HG02981 (cell line): Measurements from ENCODE around the gene HAO1.
"Not testable (repeated sequence)": the region's sequence is repeated elsewhere in the genome, so short reads cannot be mapped to it uniquely, and the experiment has no call there.

Experiments
- ATAC-seq: cut with Tn5 transposase; IDR thresholded peaks from one replicate; pipeline ENCODE4 v1.9.1; 2021; ENCODE audit warnings: mild to moderate bottlenecking, moderate library complexity; ENCODE audit not compliant: unreplicated experiment

HAO1 gene

DNA sequence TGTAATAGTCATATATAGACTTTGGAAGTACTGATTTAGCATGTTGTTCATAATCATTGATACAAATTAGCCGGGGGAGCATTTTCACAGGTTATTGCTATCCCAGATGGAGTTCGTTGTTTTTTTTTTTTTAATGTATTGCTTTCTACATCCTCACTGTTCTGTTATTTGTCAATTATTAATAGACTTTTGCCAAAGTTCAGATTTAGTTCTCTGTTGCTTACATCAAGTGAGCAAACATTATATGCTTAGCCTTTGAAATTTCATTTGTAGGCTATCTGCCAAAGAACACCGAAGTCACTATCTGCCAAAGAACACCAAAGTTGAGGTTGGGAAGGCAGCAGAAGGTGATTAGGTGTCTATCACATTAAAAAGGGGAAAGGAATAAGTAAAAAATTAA is at the start of gene HAO1:
TSS of gene HAO1 (minus strand) at position 118 of the 400 bp plus-strand sequence. CDS start at position 82, 36 bp downstream.
- no peak for ATAC-seq

DNA sequence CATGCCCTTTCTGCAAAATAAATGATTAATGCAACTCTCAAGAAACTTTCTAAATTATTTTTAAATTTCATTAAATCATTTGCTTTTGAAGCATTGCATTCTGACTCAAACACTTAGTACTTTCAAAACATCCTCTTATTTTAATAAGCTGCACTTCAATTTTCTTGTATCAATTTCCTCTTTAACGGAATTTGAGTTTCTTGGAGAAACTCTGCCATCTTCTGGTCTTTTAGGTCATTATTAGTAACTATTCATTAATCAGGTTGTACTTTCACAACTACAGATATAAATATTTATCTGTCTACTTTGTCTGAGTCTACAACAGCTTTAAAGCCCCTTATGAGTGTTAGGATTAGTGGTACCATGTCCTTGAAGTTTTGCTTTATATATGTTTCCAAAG is 49.1 kb upstream of the HAO1 start:
- ATAC-seq, result no peak

DNA sequence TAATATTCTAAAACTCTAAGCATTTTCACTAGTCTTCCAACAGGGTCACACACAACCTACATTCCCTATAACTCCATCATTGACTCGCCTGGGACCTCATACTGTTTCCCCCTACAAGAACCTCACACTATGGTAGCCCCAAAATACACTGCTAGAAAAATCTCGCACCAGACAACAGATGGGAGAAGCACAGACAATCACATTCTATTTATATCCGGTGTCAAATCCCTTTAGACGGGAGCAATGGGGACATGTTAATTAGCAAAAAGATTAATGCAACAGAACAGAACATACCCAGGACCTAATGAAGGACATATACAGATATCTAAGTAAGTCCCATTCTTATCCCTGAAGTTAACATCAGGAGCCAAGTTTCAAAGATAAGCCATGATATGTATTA is 45.7 kb upstream of the HAO1 start:
- no peak for ATAC-seq

DNA sequence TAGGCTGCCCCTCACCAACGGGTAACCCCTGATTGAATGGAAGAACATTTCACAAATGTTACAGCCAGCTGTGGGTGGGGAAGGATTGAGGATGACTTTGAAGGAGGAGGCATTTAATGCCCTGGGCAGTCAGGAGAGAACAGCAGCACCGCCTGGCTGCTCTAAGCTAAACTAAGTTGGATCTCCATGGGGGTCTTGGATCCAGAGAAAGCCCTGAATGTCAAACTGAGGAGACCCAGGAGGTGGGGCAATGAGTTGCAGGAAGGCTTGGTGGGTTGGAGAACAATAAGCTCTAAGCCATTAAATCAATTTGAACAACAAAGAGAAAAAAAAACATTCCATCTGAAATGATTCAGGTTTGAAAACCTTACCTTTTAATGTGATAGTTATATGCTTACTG is 43.9 kb upstream of the HAO1 start:
- no peak for ATAC-seq

DNA sequence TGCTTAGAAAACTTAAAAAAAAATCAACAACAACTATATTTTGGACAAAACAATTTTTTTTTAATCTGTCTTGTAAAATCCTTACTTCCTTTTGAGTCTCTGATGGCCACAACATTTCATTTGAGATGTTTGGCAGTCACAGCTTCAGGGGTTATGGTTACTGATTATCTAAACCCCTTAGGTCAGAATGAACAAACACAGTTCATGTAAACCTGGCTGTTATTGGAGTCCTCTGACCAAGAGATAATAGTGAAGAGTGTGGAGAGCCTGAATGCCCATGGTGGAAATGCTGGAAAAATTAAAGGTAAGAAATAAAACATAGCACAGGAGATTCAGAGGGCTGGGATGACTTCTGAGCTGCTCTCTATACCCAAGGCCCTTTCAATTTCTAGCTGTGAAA is 41.1 kb upstream of the HAO1 start:
- no peak for ATAC-seq

DNA sequence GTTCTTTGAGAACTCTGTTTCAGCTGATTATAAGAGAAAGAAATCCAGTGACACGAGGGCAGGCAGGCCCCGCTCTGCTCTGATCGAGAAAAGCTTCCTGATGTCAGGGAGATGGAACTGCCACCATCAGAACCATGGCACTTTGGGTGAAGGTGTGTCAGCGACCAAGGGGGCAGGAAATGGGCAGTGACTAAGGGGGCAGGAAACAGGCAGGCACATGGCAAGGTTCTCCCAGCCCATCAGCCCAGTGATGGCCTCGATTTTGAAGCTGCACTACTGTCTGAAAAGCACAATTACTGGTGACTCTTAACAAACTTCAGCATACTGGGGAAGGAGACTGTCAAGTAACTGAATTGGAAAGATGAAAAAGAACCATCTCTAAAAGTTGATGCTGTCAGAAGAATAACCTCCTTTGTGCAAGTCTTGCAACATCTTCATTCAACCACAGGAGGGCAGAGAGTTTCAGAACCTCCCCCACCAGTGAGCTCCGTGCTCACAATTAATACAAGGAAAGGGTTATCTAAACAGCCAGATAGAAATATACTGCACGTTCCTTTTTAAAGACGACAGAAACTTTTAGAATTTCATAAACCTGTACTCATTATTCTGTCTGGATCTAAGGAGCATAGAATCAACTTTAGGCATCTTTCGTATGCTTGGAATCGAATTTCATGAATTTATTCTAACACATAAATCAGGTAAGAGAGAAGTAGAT is 40.2 kb upstream of the HAO1 start:
- peak; percentile 78 for ATAC-seq

DNA sequence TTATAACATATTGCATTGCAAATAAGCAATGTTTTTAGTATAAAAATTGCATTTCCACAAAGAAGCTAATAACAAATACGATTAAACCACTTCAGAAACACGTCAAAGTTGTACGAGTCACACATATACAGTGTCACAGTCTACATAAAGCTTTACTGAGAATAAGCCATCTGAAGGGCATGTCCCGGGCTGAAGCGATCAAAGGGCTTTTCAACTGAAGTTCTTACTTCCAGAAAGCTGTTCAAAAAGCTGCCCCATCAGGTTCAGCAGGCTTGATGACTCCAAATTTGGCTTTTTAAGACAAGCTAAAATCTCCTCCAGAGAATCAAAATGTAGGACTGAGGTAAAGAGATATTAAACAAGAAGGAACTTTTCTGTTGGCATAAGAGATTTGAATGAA is 37.5 kb upstream of the HAO1 start:
- no peak for ATAC-seq

DNA sequence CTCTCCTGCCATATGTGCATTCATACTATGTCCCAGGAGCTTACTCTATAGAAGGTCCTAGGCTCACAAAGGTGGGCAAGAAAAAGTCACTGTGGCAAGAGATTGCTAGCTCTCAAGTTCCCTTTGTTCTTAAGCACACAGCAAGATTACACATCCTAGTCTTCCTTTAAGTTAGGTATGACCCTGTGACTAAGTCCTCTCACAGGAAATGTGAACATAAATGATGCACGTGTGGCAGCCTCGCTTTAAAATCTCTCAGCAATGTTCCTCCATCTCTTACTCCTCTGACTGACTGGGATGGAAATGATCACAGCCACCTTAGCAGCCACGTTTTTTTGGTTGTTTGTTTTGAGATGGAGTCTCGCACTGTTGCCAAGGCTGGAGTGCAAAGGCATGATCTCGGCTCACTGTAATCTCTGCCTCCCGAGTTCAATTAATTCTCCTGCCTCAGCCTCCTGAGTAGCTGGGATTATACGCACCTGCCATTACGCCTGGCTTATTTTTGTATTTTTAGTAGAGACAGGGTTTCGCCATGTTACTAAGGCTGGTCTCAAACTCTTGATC is 35.7 kb upstream of the HAO1 start:
- ATAC-seq, result no peak

DNA sequence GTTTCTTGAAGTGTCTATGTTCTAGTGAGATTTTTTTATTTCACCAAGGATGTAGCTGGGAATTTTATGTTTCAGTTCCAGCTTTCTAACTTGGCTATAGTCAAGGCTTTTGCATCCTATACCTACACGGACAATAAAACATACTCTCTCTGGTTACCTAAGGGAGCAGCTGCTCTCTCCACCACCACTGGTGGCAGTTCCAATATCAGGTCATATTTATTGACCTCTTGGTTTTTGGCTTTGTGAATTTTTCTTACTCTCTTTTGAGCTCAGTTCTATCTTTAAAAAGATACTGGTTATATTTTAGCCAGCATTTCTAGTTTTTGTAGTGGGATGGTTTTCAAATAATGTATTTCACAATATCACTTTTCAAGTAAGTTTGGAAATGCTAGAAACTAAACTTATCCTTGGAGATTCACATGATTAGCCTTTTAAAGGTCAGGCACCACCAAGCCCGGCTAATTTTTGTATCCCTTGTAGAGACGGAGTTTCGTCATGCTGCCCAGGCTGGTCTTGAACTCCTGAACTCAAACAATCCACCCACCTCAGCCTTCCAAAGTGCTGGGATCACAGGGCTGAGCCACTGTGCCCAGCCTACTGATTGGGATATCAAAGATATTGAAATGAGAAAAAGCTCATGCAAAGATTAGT is 34.7 kb upstream of the HAO1 start:
- no peak for ATAC-seq

DNA sequence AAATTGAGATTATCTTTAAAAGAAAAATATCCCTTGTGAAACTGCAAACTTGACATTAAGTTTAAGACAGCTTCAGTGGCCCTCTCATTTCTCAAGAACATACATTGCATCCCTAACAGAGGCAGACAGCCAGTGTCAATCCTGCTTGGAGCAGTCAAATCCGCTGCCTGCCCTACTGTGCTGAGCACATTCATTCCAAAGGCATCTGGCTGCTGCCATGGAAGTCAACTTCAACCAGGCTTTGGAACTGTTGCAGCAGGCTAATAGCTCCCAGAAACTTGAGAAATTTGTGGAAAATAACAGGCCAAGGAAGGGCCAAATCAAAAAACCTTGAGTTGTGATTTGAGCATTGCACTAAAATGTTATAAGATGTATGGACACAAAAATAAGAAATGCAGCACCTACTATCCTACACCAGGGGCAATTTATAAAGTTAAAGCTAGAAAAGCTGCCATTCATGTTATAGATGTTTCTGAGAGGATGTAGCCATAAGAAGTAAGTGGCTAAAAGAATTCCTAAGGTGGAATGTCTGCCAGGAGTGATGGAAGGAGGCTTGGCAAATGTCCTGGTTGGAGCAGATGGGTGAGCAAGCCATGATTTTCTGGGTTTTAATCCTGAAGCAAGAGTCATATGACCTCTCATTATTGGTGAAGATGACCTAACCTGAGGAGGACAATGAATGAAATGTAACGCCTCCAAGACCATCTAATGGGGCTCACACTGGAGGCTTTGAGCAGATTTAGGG is 31.4 kb upstream of the HAO1 start:
- ATAC-seq, result no peak

DNA sequence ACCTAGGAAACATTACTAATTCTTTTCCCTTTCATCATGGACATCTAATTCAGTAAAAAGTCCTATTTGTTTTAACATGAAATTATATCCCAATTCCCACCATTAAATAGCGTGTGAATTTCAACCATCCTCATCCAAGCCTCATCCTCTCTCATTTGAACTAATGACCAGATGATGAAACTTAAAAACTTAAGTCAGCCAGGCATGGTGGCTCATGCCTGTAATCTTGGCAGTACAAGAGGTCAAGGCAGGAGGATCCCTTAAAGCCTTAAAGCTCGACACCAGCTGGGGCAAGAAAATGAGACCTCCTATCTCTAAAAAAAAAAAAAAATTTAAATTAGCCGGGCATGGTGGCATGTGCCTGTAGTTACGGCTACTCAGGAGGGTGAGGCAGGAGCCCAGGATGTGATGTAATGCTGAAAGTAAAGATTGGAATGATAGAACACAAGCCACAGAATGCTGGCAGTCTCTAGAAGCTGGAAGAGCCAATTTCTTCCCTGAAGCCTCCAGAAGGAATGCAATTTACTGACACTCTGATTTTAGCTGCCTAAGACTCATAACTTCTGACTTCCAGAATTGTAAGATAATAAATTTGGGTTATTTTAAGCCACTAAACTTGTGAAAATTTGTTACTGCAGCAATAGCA is 27.1 kb upstream of the HAO1 start:
- no peak for ATAC-seq

DNA sequence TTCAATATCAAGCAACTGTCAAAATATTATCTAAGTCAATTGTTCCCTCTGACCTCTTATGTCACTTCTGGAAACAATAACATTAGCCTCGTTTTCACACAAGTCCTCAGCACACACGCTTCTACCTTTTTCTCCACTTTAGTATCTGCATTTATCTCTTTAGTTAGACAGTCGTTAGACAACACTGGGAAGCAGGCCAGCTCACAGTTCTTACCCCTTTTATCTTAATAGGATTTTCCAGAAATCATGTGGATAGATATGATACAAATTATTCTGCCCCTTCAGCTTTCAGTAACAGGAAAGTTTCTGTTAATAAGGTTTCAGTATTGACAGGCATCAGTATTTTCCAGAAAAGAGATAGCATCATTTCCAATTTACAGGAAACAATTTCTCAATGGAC is 25.9 kb upstream of the HAO1 start:
- ATAC-seq, result no peak

DNA sequence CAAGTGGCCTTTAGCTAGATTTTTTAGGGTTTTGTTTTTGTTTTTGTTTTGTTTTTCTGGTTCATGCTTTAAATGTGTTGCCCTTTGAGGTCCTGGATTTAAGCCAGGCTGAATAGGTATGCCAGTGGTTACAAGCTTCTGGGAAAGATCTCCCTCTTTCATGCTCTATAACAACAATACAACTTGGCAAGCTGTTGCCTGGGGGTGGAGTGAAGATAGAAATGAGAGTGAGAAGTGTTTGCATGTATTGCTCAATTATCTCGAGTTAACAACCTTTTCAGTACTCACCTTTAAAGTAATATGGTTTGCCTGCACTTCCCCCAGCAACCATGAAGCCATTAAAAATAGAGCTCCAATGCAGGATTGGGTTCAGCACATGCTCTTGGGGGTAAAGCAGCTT is 19.2 kb upstream of the HAO1 start:
- no peak for ATAC-seq

DNA sequence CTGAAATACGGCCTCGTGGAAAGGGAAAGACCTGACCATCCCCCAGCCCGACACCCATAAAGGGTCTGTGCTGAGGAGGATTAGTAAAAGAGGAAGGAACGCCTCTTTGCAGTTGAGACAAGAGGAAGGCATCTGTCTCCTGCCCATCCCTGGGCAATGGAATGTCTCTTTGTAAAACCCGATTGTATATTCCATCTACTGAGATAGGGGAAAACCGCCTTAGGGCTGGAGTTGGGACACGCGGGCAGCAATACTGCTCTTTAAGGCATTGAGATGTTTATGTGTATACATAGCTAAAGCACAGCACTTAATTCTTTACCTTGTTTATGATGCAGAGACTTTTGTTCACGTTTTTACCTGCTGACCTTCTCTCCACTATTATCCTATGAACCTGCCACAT is 16.3 kb upstream of the HAO1 start:
- not testable (repeated sequence) for ATAC-seq

DNA sequence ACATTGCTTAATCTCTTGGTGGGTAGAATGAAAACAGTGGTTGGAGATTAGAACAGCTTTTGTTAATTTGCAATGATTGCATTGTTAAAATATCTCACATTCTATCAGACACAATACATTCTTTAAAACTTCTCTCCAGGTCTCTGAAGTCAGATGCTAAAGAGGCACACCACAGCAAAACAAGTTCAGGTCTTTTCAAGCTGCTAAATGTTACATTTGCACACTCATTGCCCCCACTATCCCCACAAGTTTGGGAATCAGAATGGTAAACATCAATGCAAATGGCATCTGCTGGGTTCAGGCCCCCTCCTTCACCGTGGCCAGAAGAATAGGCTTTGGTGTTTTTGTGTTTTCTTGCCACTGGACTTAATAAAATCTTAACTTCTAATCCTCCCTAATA is 10.1 kb upstream of the HAO1 start:
- no peak for ATAC-seq

DNA sequence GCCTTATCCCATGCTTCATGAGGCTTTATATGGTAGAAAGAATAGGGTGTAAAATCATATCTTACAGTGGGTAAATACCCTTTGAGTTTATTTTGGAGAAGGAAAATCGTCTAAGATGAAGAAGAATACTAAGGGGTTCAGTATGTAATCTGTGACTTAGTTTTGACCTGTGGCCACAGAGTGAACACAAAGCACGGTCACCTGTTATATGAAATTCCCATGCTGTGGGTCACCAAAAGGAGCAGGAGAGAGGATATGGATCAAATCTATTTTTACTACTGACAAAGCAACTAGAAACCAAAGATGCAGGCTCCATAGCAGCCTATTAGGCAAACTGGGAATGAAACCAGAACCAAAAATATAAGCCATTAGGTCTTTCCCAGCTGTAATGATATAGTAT is 3.6 kb upstream of the HAO1 start:
- ATAC-seq, result no peak

DNA sequence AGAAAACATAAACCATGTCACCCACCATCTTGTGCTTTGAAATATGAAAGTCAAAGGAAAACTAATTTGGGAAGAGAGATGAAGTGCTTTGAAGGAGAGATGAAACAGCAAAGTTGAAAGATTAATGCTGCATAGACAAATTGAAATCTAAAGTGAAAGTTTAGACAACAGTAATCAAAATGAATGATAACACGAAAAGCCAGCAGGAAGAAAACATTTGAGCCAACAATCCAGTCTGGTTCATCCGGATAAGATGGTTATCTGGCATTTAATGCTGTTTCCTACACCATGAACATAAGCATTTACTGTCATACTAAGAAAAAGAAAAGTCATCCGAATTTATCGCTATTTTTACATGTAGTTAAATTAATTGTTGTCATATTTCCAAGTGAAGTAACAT is 595 bp downstream of the HAO1 start:
- ATAC-seq, result no peak

DNA sequence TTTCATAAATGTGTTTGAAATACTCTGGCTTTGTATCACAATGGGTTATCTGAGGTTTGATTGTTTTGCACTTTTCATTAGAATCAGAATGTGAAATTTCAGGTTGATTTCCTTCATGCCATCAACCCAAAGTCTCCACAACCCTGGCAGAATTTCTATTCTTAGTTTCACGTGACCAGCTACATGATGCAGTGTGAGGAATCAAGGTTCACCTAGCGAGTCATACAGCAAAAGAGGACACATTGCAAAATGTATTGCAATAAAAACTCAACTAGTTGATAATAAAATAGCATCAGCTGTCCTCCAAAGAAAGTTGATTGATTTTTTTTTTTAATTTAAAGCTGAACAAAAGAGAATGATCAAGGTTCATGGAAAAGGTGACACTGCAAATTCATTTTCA is 2.2 kb downstream of the HAO1 start:
- ATAC-seq, result no peak

DNA sequence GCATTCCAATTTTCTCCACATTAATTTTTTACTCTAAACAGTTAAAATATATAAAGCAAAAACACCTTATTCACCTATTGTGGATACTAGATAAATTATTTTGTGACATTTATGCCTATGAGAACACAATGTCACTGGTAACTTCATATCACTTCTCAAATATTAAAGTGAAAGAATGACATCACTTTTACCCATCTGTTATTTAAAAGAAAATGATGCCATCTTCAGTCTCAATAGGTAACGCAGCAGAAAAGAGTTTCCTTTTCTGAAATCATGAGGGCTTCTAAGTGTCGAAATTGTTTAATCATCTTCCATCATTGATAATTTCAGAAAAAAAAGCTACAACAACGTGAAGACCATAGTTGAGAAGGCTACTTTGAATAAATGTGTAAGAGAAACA is 2.9 kb downstream of the HAO1 start:
- no peak for ATAC-seq

DNA sequence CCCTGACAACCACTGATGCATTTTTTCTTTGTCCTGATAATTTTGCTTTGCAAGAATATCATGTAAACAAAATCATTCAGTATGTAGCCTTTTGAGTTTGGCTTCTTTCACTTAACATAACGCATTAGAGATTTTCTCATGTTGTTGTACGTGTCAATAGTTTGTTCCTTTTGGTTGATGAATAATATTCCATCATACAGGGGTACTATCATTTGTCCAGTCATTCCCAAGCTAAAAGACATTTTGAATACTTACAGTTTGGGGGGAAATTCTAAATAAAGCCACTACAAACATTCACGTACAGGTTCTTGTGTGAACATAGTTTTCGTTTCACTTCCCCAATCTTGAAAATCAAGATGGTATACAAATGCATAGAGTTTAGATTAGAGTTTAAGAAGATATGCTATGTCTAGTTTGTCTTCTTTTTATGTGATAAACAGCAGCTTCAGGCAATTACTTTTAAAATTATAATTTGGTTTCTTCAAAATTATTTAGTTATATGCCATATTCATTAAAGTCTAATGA is 5.2 kb downstream of the HAO1 start:
- ATAC-seq, result peak; percentile 68

DNA sequence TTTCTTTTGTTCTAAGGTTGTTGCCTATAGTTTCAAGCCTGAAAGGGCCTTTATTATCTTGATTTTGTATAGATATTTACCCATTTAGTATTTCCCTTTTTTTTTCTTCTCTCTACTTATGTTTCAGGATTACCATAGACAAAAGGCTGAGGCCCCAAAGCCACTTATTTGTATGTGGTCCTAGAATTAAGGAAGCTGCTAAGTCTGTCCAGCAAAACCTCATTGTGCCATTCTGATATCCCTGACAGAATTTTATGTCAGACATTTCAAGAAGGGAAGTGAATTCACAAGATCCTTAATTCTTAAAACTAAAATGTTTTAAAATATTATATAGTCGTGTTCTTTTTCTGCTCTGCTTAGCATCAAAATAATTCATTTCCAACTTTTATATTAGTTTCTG is 6.9 kb downstream of the HAO1 start:
- no peak for ATAC-seq
